IPS-15b (cell line): ENCODE data around the gene SDC1.
"Not testable (repeated sequence)": the region's sequence is repeated elsewhere in the genome, so short reads cannot be mapped to it uniquely, and the experiment has no call there.

Experiments used
- H3K27me3 ChIP-seq: one replicate; pipeline ENCODE4 v1.6.1; 2013; ENCODE audit warnings: low read length; ENCODE audit not compliant: control insufficient read depth, insufficient read depth
- H3K36me3 ChIP-seq: one replicate; pipeline ENCODE4 v1.6.1; 2013; ENCODE audit warnings: low read length; ENCODE audit not compliant: control insufficient read depth, insufficient read depth
- H3K4me1 ChIP-seq: one replicate; pipeline ENCODE4 v1.6.1; 2013; ENCODE audit warnings: mild to moderate bottlenecking, low read length; ENCODE audit not compliant: control insufficient read depth, insufficient read depth
- H3K4me3 ChIP-seq: one replicate; pipeline ENCODE4 v1.5.1; 2013; ENCODE audit warnings: low read depth, low read length
- H3K9ac ChIP-seq: one replicate; pipeline ENCODE4 v1.6.1; 2013; ENCODE audit warnings: low read depth, mild to moderate bottlenecking, low read length
- H3K9me3 ChIP-seq: one replicate; pipeline ENCODE4 v1.6.1; 2013; ENCODE audit warnings: mild to moderate bottlenecking, low read length; ENCODE audit not compliant: control insufficient read depth, insufficient read depth

Gene SDC1

GRCh38 chr2:20199633-20200270, 25.2 kb downstream of the SDC1 start:
- peaks cover 23% of the 10 kb centered on the region for H3K36me3 ChIP-seq
- H3K4me3 ChIP-seq = no peak overlapping the region
- H3K9ac ChIP-seq = no peak overlapping the region
- H3K4me1 ChIP-seq = no peaks in the 10 kb centered on the region
- H3K27me3 ChIP-seq = no peaks in the 10 kb centered on the region
- H3K9me3 ChIP-seq = no peaks in the 10 kb centered on the region

GRCh38 chr2:20198796-20199632, 25.9 kb downstream of the SDC1 start:
- no peaks in the 10 kb centered on the region for H3K4me1 ChIP-seq
- no peaks in the 10 kb centered on the region for H3K27me3 ChIP-seq
- peaks cover 21% of the 10 kb centered on the region for H3K36me3 ChIP-seq
- no peak overlapping the region for H3K9ac ChIP-seq
- H3K9me3 ChIP-seq = no peaks in the 10 kb centered on the region
- no peak overlapping the region for H3K4me3 ChIP-seq

GRCh38 chr2:20198001-20198400, 26.9 kb downstream of the SDC1 start:
- no peaks in the 10 kb centered on the region for H3K9me3 ChIP-seq
- no peak overlapping the region for H3K9ac ChIP-seq
- H3K4me1 ChIP-seq = no peaks in the 10 kb centered on the region
- no peak overlapping the region for H3K4me3 ChIP-seq
- H3K27me3 ChIP-seq = no peaks in the 10 kb centered on the region
- peaks cover 12% of the 10 kb centered on the region for H3K36me3 ChIP-seq

GRCh38 chr2:20197192-20197591, 27.7 kb downstream of the SDC1 start:
- Histone ChIP-seq H3K4me1 (no peaks in the 10 kb centered on the region), H3K27me3 (no peaks in the 10 kb centered on the region), H3K36me3 (peaks cover 4% of the 10 kb centered on the region), H3K4me3 (no peak overlapping the region), H3K9ac (no peak overlapping the region), H3K9me3 (no peaks in the 10 kb centered on the region)

GRCh38 chr2:20196657-20197161, 28.2 kb downstream of the SDC1 start:
- H3K4me1 ChIP-seq = no peaks in the 10 kb centered on the region

GRCh38 chr2:20196053-20196656, 28.8 kb downstream of the SDC1 start:
- Histone ChIP-seq H3K4me3 (no peak overlapping the region), H3K9me3 (no peaks in the 10 kb centered on the region), H3K27me3 (no peaks in the 10 kb centered on the region), H3K9ac (no peak overlapping the region), H3K36me3 (peaks cover 3% of the 10 kb centered on the region), H3K4me1 (no peaks in the 10 kb centered on the region)

More at GRCh38 chr2:20196657-20197161, 28.2 kb downstream of the SDC1 start:
- H3K36me3 ChIP-seq = peaks cover 3% of the 10 kb centered on the region
- no peak overlapping the region for H3K4me3 ChIP-seq
- no peaks in the 10 kb centered on the region for H3K9me3 ChIP-seq
- no peak overlapping the region for H3K9ac ChIP-seq
- no peaks in the 10 kb centered on the region for H3K27me3 ChIP-seq

- Histone ChIP-seq H3K4me3 (no peak overlapping the region), H3K27me3 (no peaks in the 10 kb centered on the region), H3K4me1 (no peaks in the 10 kb centered on the region)
Measured at GRCh38 chr2:20195431-20196033, 29.4 kb downstream of the SDC1 start.

GRCh38 chr2:20195016-20195411, 29.9 kb downstream of the SDC1 start:
- H3K9me3 ChIP-seq, H3K4me3 ChIP-seq, H3K36me3 ChIP-seq, H3K9ac ChIP-seq, H3K27me3 ChIP-seq, H3K4me1 ChIP-seq: not testable (repeated sequence)

More at GRCh38 chr2:20195431-20196033, 29.4 kb downstream of the SDC1 start:
- no peaks in the 10 kb centered on the region for H3K9me3 ChIP-seq
- H3K36me3 ChIP-seq = peaks cover 3% of the 10 kb centered on the region
- no peak overlapping the region for H3K9ac ChIP-seq

- no peak overlapping the region for H3K9ac ChIP-seq
Measured at GRCh38 chr2:20194097-20195015, 30.6 kb downstream of the SDC1 start.

GRCh38 chr2:20193185-20193584, 31.7 kb downstream of the SDC1 start:
- Histone ChIP-seq H3K4me3 (no peak overlapping the region), H3K36me3 (no peaks in the 10 kb centered on the region), H3K9ac (no peak overlapping the region), H3K4me1 (peaks cover 8% of the 10 kb centered on the region), H3K27me3 (no peaks in the 10 kb centered on the region), H3K9me3 (no peaks in the 10 kb centered on the region)

More at GRCh38 chr2:20194097-20195015, 30.6 kb downstream of the SDC1 start:
- no peaks in the 10 kb centered on the region for H3K27me3 ChIP-seq
- H3K4me1 ChIP-seq = no peaks in the 10 kb centered on the region
- H3K4me3 ChIP-seq = no peak overlapping the region
- no peaks in the 10 kb centered on the region for H3K9me3 ChIP-seq
- no peaks in the 10 kb centered on the region for H3K36me3 ChIP-seq

- H3K9me3 ChIP-seq = no peaks in the 10 kb centered on the region
- peaks cover 8% of the 10 kb centered on the region for H3K4me1 ChIP-seq
- no peaks in the 10 kb centered on the region for H3K36me3 ChIP-seq
- H3K27me3 ChIP-seq = no peaks in the 10 kb centered on the region
- H3K4me3 ChIP-seq = no peak overlapping the region
- H3K9ac ChIP-seq = no peak overlapping the region
Measured at GRCh38 chr2:20192781-20193180, 32.1 kb downstream of the SDC1 start.
